ENCODE results near the gene PRKACG.

- TF ChIP-seq CTCF (IDR thresholded peaks at IDR 0.05), result no peak
- no peak for TF ChIP-seq POLR2AphosphoS5 (IDR thresholded peaks at IDR 0.05)
- no peak for TF ChIP-seq EP300 (IDR thresholded peaks at IDR 0.05)
Observed at GRCh38 chr9:68998812-68999211, 15.1 kb downstream of the PRKACG start.
